Retina (tissue), 1 donor: ENCODE data around the gene ITIH5.

ENCODE experiments used
- DNase-seq: peaks from one replicate; pipeline ENCODE4 v3.0.0-alpha.2; 2016

The ITIH5 gene

DNA sequence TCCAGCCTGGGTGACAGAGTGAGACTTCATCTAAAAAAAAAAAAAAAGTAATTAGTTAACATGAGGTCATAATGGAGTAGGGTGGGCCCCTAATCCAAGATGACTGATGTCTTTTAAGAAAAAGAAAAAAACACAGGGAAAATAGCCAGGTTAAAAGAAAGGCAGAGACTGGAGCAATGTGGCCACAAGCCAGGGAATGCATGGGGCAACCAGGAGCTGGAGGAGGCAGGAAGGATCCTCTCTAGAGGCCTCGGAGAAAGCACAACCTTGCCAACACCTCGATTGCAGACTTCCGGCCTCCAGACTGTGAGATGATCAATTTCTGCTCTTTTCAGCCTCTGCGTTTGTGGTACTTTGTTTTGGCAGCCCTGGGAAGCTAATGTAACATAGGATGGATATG is 121.5 kb downstream of the ITIH5 start:
- DNase-seq: no peak

DNA sequence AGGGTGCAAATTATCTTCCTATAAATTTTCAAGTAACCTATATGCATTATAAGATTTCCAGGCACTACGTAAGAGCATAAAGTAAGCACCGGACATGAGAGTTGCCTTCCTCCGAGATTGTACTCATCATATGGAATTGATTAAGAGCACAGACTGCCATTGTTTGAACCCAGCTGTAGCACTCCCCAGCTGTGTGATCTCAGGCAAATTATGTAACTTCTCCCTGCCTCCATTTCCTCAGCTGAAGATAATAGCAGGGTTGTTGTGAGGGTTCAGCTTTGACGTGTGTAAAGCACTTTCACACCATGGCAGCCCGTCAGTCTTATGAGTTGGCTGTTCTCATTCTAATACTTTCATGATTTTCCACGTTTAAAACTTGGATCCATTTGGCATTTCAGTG is 122.6 kb downstream of the ITIH5 start:
- no peak for DNase-seq

DNA sequence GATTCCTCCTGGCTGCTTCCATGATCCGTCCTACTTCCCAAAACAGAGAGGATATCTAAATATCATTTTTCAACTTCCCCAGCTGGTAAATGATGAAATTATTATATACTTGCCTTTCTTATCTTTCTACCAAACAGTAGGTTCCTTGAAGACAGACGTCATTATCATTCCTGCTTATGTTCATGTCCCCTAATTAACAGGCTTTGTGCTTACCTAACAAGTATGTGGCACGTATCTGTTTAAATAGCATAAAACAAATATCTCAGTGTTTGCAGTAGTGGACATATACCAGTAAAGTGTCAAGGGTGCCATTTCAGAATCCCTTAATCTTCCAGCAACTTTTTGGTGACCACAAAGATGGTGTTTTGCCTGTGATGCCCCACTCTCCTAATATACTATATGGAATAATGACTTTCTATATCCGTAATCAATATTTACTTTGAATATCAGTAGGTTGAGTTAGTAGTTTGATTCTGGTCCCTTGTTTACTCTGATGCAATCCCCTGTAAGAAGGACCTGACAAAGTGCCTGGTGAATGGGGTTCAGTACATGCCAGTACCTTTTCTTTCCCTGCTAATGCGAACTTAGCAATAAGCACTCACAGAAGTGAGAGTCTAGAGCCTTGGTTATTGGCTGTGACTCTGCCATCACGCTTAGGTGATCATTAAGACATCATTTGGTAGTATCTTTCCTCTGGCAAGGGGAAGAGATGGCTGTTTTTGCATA is 124.4 kb downstream of the ITIH5 start:
- DNase-seq: no peak

DNA sequence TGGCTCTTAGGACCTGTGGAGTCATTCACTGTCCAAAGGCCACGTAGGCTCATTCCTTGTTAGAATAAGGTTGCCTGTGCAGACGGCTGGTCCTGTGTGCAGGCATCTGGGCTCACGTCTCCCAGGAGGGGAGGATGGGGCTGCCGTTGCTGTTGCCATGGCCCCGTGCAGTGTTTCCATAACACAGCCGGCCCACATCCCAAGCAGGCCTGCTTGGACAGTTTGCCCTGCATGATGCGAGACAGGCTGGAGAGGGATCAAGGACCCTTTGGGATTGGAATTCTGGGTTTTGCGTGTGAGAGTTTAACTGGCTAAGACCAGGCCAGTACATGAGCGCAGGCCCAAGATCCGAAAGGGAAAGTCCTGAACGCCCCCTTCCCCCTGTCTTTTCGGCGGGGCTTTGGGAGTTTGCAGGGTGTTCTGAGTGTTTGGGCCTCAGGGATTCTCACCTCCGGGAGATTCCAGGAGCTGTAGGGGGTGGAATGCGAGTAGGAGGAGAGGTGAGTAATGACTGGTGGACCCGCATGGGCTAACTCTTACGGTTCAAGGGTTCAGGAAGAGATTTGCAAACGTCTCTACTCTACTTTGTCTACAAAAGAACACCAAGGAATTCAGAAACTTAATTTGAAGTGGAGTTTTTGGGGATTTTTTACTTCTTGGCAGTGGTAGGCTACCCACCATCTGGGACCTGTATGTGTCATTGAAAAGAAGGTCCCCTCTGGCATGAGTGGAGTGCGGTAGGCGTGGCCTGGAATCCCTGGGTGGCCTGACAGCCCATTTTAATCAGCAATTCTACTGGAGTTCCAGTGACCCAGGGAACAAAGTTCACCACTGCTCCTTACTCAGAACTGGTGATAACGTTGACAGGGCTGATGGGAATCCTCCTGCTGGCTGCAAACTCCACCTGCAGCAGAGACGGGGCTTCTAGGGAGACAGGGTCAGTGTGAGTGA is 125.4 kb downstream of the ITIH5 start:
- DNase-seq: peak; percentile 69

DNA sequence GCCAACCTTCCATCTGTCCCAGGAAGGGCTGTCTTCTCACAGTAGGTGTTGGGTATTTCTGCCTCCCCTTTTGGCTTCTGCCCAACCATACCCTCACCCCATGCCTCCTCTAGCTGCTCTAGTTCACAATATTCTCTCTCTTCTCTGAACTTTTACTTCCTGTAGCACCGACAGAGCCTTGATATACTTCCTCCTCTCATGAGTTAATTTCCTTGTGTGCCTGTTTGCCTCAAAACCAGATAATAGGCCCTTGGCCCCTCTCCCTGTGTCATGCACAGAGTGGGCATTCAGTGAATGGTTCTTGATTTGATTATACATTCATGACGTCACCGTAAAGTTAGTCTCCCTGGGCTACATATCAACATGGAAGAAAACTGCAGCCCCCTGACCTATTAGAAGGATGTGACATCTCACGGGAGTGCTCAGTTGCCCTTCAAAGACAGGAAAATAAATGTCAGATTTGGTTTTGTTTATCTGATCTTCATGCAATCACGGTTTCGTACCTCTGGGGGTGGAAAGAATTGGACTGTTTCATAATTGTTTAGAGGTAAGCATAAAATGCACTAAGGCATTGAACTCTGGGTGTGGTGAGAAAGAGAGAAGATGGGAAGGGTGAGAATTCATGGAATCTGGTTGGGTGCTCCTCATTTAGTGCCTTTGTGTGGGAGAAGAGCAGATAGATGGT is 127.7 kb downstream of the ITIH5 start:
- no peak for DNase-seq

DNA sequence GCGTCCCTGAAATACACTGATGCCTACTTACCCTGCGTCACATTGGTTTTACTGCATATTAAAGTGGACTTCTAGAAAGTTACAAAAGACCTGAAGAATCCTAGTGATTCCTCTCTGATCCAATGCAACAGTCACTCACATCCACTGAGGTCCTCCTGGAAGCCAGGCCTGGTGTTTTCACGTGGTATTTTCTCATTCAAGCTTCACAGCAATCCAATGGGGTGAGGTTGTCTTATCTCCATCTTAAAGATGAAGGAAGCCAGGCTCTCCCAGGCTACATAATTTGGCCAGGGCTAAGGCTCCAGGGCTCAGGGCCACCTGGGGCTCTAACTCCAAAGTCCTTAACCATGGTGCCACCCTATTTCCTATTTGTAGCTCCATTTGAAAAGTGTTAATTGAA is 129.6 kb downstream of the ITIH5 start:
- no peak for DNase-seq

DNA sequence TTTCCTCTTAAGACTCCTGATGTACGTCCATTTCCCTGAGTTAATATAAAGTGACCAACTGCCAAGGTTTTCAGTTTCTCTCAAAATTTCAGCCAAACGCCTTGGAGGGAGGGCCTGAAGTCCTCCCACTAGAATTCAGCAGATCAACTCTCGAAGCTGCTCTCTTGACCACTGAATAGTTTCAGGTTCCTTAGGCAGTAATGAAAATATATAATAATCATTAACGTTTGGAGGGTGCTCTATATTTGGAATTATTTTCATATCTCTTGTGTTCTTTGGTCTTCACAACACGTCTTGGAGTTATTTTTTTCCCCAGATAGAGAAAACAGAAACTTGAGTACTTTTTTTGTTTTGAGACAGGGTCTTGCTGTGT is 132.3 kb downstream of the ITIH5 start:
- DNase-seq: no peak

DNA sequence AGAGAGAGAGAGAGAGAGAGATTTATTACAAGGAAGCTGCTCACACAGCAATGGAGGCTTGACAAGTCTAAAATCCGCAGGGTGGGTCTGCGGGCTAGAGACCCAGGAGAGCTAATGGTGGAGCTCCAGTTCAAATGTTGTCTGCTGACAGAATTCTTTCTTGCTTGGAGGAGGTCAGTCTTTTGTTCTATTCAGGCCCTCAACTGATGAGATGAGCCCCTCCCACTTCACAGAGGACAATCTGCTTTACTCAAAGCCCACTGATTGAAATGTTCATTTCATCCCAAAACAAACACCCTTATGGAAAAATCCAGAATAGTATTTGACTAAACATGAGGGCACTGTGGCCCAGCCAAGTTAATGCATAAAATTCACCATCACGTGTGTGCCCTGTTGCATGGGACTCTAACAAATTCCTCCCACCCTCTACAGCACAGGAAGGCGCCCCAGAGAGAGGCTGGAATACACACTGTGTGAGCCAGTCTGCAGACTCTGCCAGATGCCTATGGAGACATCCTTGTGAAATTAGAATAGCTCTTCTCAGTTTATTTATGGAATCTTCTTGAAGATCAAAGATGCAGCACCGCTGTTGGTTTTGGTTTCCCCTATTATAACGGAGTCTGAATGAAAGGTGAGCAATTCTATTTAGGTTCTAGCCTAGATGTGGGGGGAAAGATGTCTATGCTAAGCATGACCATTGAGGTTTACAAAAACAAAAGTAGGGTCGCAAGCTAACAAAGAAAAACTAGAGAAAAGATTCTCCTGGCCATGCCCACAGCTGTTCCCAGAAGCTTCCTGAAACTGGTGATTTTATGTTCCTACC is 132.9 kb downstream of the ITIH5 start:
- no peak for DNase-seq

DNA sequence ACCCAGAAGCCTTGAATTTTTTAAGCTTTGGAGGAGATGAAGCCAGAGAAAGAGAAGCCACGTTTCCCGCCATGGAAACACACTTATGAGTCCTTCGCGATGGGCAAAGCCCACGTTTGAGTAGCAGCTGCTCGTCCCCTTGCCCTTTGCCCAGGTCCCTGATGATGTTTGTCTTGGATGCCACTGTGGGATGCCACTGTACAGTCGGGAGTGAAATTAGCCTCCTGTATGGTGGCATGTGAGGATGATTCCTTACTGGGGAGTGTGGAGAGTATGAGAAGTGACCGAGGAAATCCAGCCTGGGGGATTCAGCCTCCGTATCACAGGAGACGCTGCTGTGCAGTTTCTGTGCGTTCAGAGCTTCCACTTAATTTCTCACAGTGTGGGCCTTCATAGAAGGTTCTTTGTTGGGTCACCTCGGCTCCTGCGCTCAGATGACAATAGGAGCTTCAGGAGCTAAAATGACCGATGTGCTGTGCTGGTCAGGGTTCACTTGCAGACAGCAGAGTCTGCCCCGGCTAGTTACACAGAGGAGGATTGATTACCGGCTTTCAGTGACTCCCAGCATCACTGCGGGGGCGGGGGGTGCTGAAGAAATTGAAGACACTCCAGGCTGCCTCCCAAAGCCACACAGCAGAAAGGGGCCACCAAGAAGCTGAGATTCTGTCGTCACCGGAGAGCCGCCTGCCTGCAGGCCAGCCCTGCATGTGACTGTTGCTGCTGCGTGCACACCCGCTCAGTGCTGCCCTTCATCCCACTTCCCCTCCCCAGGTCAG is 133.9 kb downstream of the ITIH5 start:
- DNase-seq: peak; percentile 44

DNA sequence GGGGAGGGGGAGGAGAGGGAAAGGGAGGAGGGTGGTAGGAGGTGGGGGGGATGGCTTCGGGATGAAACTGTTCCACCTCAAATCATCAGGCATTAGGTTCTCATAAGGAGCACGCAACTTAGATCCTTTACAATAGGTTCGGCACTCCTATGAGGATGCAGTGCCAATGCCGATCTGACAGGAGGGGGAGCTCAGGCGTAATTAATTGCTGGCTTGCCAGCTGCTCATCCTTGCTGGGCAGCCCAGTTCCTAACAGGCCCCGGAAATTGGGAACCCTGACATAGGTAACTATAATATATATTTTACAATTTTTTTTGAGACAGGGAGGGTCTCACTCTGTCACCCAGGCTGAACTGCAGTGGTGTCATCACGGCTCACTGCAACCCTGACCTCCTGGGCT is 137.1 kb downstream of the ITIH5 start:
- peak; percentile 38 for DNase-seq

DNA sequence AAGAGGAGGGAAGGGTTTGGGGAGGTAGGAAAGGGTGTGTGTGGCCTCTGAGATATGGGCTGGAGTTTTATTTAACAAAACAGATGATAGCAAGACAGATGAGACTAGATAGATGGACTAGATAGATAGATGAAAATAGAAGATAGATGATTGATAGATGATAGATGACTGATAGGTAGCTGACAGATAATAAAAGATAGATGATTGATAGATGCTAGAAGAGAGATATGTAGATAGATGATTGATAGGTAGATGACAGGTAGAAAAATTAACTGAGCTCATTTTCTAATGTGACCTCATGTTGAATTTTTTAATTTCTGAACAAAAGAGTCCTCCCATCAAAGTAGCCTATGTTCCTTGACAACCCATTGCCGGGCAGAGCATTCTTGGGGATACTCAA is 139.3 kb downstream of the ITIH5 start:
- DNase-seq: no peak

DNA sequence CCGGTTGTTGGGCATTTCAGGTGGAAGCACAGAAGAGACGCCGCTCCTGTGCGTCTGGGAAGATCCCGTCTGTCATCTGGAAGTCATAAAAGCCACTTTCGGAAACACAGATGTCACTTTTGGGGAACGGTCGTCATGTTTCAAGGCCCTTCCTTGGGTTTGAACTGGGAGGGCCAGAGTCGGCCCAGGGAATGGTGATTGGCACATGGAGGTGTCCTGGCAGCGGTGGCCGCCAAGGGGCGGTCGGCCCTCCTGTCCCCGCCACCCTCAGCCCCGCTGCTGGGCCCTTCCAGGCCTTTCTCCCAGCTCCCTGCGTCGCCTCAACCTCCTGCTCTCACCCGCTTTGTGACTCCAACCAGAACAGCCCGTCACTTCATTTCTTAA is 140.8 kb downstream of the ITIH5 start:
- DNase-seq: no peak

DNA sequence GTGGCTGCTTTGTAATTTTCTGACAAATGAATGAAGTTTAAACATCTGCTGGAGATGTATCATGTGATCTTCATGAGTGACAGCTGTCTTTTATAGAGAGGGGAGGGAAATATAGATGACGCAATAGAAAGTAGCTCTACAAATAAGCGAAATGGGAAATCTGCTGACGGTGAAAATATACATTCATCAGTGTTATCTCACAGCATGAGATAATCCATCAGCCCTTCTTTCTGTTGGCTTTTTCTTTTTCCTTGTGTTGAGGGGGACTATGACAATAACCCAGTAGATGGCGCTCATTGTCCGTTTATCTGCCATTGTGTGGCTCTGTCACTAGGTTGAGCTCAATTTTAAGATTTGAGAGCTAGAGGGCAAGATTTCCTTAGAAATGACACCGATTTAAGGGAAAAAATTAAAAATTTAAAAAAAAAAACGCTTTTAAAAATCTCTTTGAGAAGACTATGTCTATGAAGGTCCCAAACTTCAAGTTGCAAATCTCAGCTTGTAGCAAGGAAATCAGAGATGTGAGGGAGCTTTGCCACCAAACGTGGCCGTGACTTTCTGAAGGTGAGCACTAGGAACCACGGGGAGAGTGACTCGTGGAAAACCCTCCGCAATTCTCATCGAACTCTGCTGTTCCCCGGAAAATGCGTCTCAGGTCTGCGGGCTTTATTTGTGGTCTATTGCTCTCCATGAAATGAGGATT is 141.3 kb downstream of the ITIH5 start:
- peak; percentile 84 for DNase-seq

DNA sequence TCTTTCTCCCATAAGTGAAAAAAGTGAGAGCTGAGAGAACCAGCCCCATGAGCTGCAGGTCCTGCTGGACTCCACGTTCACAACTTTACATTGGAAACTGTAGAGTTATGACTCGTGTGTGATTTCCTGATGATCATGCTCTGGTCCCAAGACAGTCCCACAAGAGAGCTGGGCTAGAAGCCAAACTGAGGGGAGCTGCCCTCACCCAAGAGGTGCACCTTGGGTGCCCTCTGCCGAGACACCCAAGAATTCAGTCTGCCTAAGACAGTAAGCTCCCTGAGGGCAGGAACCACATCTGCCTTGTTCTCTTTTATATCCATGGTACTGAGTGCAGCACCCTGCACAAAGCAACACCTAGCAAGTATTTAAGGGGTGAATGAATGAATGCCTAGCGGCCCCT is 143.1 kb downstream of the ITIH5 start:
- DNase-seq: no peak

DNA sequence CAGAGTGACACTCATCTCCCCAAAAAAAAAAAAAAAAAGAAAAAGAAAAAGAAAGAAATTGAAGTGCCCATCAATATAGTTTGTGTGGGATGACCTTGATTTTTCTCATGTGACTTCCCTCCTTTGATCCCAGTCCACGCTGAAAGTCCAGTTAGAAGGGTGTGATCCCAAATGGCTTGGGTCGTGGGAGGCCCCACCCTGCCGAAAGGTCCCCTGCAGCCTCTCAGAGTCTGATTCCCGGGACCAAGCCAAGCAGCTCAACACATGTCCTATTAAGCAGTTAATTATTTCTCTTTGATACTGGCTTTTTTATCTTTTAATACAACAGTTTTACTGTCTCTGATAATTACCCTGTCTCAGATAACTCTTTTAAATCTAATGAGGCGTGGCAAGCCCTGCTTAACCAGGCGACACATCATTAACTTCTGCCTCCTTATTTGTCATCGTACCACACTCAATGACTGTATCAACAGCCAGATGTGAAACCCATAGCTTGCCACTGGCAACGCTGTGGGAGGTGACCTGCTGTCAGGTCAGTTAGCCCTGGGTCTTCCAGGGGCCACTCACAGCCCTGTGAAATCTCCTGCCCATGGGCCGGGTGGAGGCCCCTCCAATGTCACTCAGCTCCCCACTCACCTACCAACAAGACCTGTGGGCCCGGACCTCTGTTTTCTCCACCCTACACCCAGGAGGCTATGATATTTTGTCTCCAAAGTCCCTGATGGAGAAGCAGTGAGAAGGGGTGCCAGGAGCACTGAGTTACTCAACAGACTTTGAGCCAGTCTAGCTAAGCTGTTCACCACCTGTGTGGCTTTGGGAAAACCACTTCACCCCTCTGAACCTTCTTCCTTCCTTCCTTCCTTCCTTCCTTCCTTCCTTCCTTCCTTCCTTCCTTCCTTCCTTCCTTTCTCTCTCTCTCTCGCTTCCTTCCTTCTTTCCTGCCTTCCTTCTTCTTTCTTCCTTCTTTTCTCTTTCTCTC is 146.0 kb downstream of the ITIH5 start:
- DNase-seq: peak; percentile 60

DNA sequence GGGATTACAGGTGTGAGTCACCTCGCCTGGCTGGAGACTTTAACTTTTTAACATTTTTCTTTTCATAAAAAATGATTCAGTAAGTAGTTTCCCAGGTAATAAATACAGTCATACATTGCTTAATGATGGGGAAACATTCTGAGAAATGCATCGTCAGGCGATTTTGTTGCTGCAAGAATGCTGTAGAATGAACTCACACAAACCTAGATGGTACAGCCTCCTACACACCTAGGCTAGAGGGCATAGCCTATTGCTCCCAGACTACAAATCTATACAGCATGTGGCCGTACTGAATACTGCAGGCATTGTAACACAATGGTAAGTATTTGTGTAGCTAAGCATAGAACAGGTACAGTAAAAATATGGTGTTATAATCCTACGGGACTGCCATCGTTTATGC is 147.4 kb downstream of the ITIH5 start:
- no peak for DNase-seq

DNA sequence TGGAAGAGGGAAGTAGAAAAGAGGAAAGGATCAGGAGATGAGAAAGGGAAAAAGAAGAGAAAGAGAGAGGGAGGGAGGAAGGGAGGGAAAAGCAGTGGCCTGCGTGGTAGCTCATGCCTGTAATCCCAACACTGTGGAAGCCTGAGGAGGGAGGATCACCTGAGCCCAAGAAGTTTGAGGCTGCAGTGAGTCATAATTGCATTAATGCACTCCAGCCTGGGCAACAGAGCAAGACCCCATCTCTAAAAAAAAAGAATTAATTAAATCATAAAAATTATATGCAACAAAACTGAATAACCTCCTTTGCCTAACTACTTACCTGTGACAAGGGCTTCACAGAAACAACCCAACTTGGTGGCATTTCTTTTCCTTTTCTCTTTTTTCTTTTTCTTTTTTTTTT is 148.1 kb downstream of the ITIH5 start:
- no peak for DNase-seq

DNA sequence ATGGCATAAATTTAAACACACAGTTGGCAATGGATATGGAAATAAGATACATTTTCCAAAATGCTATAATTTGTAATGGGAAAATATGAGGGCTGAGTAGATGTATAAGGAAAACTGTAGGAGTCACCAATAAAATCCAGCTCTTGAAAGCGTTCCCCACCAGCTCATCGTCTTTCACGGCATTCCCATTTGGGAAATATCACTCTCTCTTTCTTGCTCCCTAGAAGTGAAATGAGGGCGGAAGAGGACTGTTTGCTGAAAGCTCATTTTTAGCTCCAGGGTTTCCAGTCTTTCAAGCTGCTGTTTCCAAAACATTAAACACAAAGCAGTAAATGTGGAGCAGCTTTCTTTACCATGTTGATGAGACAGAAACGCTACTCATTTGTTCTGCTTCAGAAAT is 151.3 kb downstream of the ITIH5 start:
- peak; percentile 67 for DNase-seq

DNA sequence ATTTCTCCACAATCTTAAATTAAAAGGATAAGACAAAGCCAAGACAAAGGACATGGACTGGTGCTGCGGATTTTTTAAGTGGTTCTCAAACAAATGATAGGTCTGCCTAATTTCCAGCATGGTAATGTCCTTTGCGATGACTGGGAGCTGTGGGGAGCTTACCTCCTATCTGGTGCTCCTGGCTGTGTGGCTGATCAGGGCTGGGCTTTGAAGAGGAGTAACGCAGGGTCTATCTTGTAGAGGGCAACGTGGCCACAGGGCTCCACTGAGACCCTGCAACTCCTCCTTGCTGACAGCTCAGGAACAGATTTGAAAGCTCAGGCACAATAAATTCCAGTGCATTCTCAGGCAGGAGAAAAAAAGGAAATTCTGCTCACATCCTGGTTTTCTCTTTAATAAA is 152.8 kb downstream of the ITIH5 start:
- DNase-seq: no peak

DNA sequence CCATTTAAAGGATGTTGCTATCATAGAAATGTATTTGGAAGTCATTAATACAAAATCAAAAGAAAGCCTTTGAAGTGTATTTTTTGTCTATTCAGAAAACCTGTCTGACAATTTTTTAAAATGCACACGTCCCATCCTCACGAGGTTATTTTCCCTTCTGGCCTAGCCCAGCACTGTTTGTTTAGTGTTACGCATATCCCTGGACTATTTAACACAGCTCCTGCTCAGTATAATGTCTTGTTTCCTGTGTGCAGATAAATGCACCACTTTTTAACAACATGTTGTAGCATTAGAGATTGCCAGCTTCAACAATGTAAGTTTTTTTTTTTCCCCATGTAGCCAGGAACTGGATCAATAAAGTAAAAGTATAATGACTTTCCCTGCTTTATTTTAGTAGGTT is 153.3 kb downstream of the ITIH5 start:
- DNase-seq: no peak
